Panc1 (cell line): ENCODE measurements around the gene KCTD15. TPM values are rescaled to one million over a fixed set of nuclear protein-coding genes. Genes with fewer than 3 reads are reported as not detected.

ENCODE experiments used
- ATAC-seq: fragments of 200-7000 bp; cut with Tn5 transposase; 2 replicates; pipeline ENCODE4 v1.9.1; 2020; ENCODE audit warnings: mild to moderate bottlenecking, moderate library complexity
- BruUV-seq: library from RNA; stranded (reverse); fragments of 400-500 nt; replicated peaks from 2 replicates; lab custom pipeline; 2021; lab: Mats Ljungman, UMichigan
- CTCF ChIA-PET: fragments of 300-600 bp; sonication (Branson Sonifier 250); formaldehyde crosslinking; loops from one replicate; lab custom pipeline; 2022; ENCODE audit warnings: antibody characterized with exemption; lab: Charles Lee
- POLR2A ChIA-PET: fragments of 300-600 bp; sonication (Branson Sonifier 250); formaldehyde crosslinking; loops from one replicate; lab custom pipeline; 2022; ENCODE audit warnings: antibody characterized with exemption; lab: Charles Lee
- DNase-seq: peaks from one replicate; pipeline ENCODE4 v3.0.0-alpha.2; 2010; ENCODE audit warnings: low read depth, low spot score
- H3K27ac ChIP-seq: 2 replicates; pipeline ENCODE4 v1.5.1; 2011; ENCODE audit warnings: mild to moderate bottlenecking, low read length, inconsistent platforms
- H3K27me3 ChIP-seq: fragments of 200-500 bp; sonication (Bioruptor generic); 2 replicates; pipeline ENCODE4 v1.6.0; 2014; ENCODE audit warnings: low read length, inconsistent platforms; ENCODE audit not compliant: control insufficient read depth, insufficient read depth
- H3K36me3 ChIP-seq: fragments of 200-500 bp; sonication (Bioruptor generic); 2 replicates; pipeline ENCODE4 v1.5.1; 2014; ENCODE audit warnings: inconsistent platforms, mild to moderate bottlenecking, low read length, moderate library complexity; ENCODE audit not compliant: control insufficient read depth, insufficient read depth
- H3K4me1 ChIP-seq: 2 replicates; pipeline ENCODE4 v1.5.1; 2011; ENCODE audit warnings: inconsistent platforms, mild to moderate bottlenecking, low read length, moderate library complexity; ENCODE audit not compliant: control insufficient read depth, insufficient read depth
- H3K4me3 ChIP-seq, 2 experiments: 2 replicates each; pipeline ENCODE4 v1.5.1; 2011 to 2012; ENCODE audit warnings: low read depth in 2 of 2, low read length in 2 of 2, mild to moderate bottlenecking in 2 of 2, inconsistent platforms in 1 of 2, moderate library complexity in 1 of 2
- H3K9me3 ChIP-seq: fragments of 200-500 bp; sonication (Bioruptor generic); 2 replicates; pipeline ENCODE4 v1.5.1; 2014; ENCODE audit warnings: low read depth, mild to moderate bottlenecking, inconsistent platforms, low read length, moderate library complexity; ENCODE audit not compliant: control insufficient read depth, insufficient read depth
- CTCF ChIP-seq: fragments of 450-650 bp; IDR thresholded peaks from 2 replicates; pipeline ENCODE4 v1.5.1; 2017; ENCODE audit warnings: mild to moderate bottlenecking
- POLR2AphosphoS5 ChIP-seq: IDR thresholded peaks from 2 replicates; pipeline ENCODE4 v1.6.1; 2012; ENCODE audit warnings: mild to moderate bottlenecking, low read depth, low read length, moderate library complexity
- REST ChIP-seq, 2 experiments: IDR thresholded peaks; 2 replicates each; pipeline ENCODE4 v1.6.1; 2011 to 2012; ENCODE audit warnings: low read depth in 2 of 2, control low read depth in 1 of 2, low read length in 1 of 2, mild to moderate bottlenecking in 1 of 2, moderate library complexity in 1 of 2; ENCODE audit not compliant: insufficient read depth in 1 of 2
- SIN3A ChIP-seq: IDR thresholded peaks from 2 replicates; pipeline ENCODE4 v1.6.1; 2012; ENCODE audit warnings: low read depth, mild to moderate bottlenecking, low read length, moderate library complexity, borderline replicate concordance; ENCODE audit not compliant: insufficient read depth
- TCF7L2 ChIP-seq: IDR thresholded peaks from 2 replicates; pipeline ENCODE4 v1.6.1; 2011; ENCODE audit warnings: mild to moderate bottlenecking, low read depth, low read length, inconsistent platforms
- in situ Hi-C: cut with HindIII; loops from 2 replicates; pipeline ENCODE4 v1.10.0; 2016; ENCODE audit warnings: low sequenced_read_pairs, low pct_unique_long_range_greater_than_20kb
- intact Hi-C: fragments of 100-400 bp; cut with micrococcal nuclease; formaldehyde crosslinking; loops from one replicate; pipeline ENCODE4 v1.10.0; 2022; ENCODE audit not compliant: unreplicated experiment
- total RNA-seq: library from RNA; stranded (reverse); gene quantifications from one replicate; pipeline ENCODE4 v1.2.1, GENCODE V29; 2021; ENCODE audit not compliant: unreplicated experiment

KCTD15 gene
- total RNA-seq, 1 experiment from 2014 or later = 27.8 TPM

- DNase-seq (no peak), ATAC-seq (no peak)
- ChIA-PET CTCF (no interaction called here), POLR2A (no interaction called here)
- Histone ChIP-seq H3K4me1 (no peaks in the 10 kb centered on the region), H3K9me3 (no peaks in the 10 kb centered on the region), H3K27me3 (no peaks in the 10 kb centered on the region), H3K4me3 (no peak overlapping the region), H3K36me3 (0 out of 2 replicates have a peak, but pooled peaks cover 3% of the 10 kb centered on the region), H3K27ac (no peak overlapping the region)
- in situ Hi-C loops (no loop called here), intact Hi-C loops (no loop called here)
- no TSS peak for BruUV-seq
- TF ChIP-seq SIN3A (no peak), REST (IDR thresholded peaks at IDR 0.05; ENCODE audit: insufficient read depth in 1 of 2, low read depth in 2 of 2, low read length in 1 of 2) (no peak), CTCF (no peak), POLR2AphosphoS5 (no peak), TCF7L2 (no peak)
Observed at GRCh38 chr19:33808399-33808798, 11.7 kb downstream of the KCTD15 start.

GRCh38 chr19:33809960-33810359, 13.3 kb downstream of the KCTD15 start:
- BruUV-seq = no TSS peak
- in situ Hi-C loops = no loop called here
- no peak for TF ChIP-seq CTCF
- intact Hi-C loops = no loop called here
- H3K27ac ChIP-seq = no peak overlapping the region
- H3K4me3 ChIP-seq = no peak overlapping the region
- ChIA-PET POLR2A (no interaction called here), CTCF (interaction anchor here (0.6 kb wide), 1 partner anchor 228 kb away, joined by 4 read pairs; no protein-coding TSS in a partner anchor)
- 0 out of 2 replicates have a peak, but pooled peaks cover 3% of the 10 kb centered on the region for H3K36me3 ChIP-seq
- no peaks in the 10 kb centered on the region for H3K9me3 ChIP-seq
- H3K27me3 ChIP-seq = no peaks in the 10 kb centered on the region
- ATAC-seq (0 out of 2 replicates have a peak, but pooled peaks have one; percentile 15), DNase-seq (no peak)
- no peaks in the 10 kb centered on the region for H3K4me1 ChIP-seq
